HCT116 (cell line): Measurements from ENCODE around the gene MZT2B.
"Not testable (repeated sequence)": the region's sequence is repeated elsewhere in the genome, so short reads cannot be mapped to it uniquely, and the experiment has no call there.

Experiments
- CBX3 ChIP-seq: IDR thresholded peaks from 2 replicates; pipeline ENCODE4 v1.6.1; 2012; ENCODE audit warnings: low read depth
- CEBPB ChIP-seq: IDR thresholded peaks from 2 replicates; pipeline ENCODE4 v1.6.1; 2012; ENCODE audit warnings: low read depth
- EZH2 ChIP-seq: fragments of 200-600 bp; sonication (generic); IDR thresholded peaks from 2 replicates; pipeline ENCODE4 v1.6.1; 2017; ENCODE audit warnings: antibody characterized with exemption, mixed run types
- POLR2A ChIP-seq: IDR thresholded peaks from 2 replicates; pipeline ENCODE4 v1.7.0; 2011; ENCODE audit warnings: borderline replicate concordance; ENCODE audit not compliant: insufficient read depth, insufficient read length; ENCODE audit errors: extremely low read depth
- POLR2AphosphoS5 ChIP-seq: IDR thresholded peaks from 2 replicates; pipeline ENCODE4 v1.6.1; 2011; ENCODE audit warnings: mild to moderate bottlenecking, low read depth, low read length, moderate library complexity
- RAD21 ChIP-seq: IDR thresholded peaks from 2 replicates; pipeline ENCODE4 v1.6.1; 2012; ENCODE audit warnings: low read depth, mild to moderate bottlenecking
- SRF ChIP-seq: IDR thresholded peaks from 2 replicates; pipeline ENCODE4 v1.6.1; 2012; ENCODE audit warnings: low read depth
- ZFX ChIP-seq: fragments of 450-650 bp; IDR thresholded peaks from 2 replicates; pipeline ENCODE4 v1.6.1; 2017
- TF ChIP-seq, protein P1 (sequence below), 3 experiments: fragments of 200-600 bp in 1 of 3; sonication (generic) in 1 of 3; IDR thresholded peaks in 2 of 3; conservative IDR thresholded peaks in 1 of 3; 2 replicates each; pipeline ENCODE4 v1.5.1; 2012 to 2017; ENCODE audit warnings: low read depth in 2 of 3, low read length in 2 of 3, antibody characterized with exemption in 1 of 3, borderline replicate concordance in 1 of 3, control low read depth in 1 of 3, mild to moderate bottlenecking in 1 of 3, mixed read lengths in 1 of 3, mixed run types in 1 of 3, moderate library complexity in 1 of 3; ENCODE audit not compliant: insufficient read depth in 1 of 3
- TF ChIP-seq, protein P2 (sequence below): IDR thresholded peaks from 2 replicates; pipeline ENCODE4 v1.6.1; 2012; ENCODE audit warnings: low read depth

DNA sequence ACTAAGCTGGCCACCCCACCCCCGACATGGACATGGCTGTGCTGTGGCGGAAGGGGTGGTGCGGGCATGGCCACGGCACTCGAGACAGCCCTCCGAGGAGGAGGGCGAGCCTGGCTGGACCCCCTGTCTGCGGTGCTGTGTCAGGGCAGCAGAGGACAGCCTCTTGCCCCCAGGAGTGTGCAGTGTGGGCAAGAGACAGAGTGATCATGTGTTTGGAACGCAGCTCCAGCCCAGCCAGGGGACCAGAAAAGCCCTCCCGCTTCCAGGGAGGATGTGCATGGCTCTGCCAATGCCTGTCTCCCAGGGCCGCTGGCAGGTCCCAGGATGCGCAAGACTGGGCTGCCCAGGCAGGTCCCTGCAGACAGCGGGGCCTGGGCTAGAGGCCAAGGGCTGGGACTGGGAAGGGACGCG, 43.2 kb upstream of the MZT2B start:
- TF ChIP-seq, protein P1, sequence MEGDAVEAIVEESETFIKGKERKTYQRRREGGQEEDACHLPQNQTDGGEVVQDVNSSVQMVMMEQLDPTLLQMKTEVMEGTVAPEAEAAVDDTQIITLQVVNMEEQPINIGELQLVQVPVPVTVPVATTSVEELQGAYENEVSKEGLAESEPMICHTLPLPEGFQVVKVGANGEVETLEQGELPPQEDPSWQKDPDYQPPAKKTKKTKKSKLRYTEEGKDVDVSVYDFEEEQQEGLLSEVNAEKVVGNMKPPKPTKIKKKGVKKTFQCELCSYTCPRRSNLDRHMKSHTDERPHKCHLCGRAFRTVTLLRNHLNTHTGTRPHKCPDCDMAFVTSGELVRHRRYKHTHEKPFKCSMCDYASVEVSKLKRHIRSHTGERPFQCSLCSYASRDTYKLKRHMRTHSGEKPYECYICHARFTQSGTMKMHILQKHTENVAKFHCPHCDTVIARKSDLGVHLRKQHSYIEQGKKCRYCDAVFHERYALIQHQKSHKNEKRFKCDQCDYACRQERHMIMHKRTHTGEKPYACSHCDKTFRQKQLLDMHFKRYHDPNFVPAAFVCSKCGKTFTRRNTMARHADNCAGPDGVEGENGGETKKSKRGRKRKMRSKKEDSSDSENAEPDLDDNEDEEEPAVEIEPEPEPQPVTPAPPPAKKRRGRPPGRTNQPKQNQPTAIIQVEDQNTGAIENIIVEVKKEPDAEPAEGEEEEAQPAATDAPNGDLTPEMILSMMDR (IDR thresholded peaks at IDR 0.05 in 2 of 3, conservative IDR thresholded peaks at IDR 0.05 in 1 of 3; ENCODE audit: borderline replicate concordance in 1 of 3, insufficient read depth in 1 of 3, low read depth in 2 of 3, low read length in 2 of 3), result not testable (repeated sequence)
- not testable (repeated sequence) for TF ChIP-seq RAD21, CBX3, POLR2AphosphoS5, SRF, POLR2A, EZH2, CEBPB, ZFX
- TF ChIP-seq, protein P2, sequence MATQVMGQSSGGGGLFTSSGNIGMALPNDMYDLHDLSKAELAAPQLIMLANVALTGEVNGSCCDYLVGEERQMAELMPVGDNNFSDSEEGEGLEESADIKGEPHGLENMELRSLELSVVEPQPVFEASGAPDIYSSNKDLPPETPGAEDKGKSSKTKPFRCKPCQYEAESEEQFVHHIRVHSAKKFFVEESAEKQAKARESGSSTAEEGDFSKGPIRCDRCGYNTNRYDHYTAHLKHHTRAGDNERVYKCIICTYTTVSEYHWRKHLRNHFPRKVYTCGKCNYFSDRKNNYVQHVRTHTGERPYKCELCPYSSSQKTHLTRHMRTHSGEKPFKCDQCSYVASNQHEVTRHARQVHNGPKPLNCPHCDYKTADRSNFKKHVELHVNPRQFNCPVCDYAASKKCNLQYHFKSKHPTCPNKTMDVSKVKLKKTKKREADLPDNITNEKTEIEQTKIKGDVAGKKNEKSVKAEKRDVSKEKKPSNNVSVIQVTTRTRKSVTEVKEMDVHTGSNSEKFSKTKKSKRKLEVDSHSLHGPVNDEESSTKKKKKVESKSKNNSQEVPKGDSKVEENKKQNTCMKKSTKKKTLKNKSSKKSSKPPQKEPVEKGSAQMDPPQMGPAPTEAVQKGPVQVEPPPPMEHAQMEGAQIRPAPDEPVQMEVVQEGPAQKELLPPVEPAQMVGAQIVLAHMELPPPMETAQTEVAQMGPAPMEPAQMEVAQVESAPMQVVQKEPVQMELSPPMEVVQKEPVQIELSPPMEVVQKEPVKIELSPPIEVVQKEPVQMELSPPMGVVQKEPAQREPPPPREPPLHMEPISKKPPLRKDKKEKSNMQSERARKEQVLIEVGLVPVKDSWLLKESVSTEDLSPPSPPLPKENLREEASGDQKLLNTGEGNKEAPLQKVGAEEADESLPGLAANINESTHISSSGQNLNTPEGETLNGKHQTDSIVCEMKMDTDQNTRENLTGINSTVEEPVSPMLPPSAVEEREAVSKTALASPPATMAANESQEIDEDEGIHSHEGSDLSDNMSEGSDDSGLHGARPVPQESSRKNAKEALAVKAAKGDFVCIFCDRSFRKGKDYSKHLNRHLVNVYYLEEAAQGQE, result not testable (repeated sequence)
